Activated naive CD8-positive, alpha-beta T cell treated with anti-CD3 and anti-CD28 coated beads for 36 hours (primary cell): ENCODE data around the gene GABRA5. TPM values are rescaled to one million over a fixed set of nuclear protein-coding genes. Genes with fewer than 3 reads are reported as not detected.
"Not testable (repeated sequence)": the region's sequence is repeated elsewhere in the genome, so short reads cannot be mapped to it uniquely, and the experiment has no call there.

ENCODE experiments used
- DNase-seq: peaks from one replicate; pipeline ENCODE4 v3.0.0; 2021
- H3K27ac Mint-ChIP-seq: one replicate; pipeline ENCODE4 v1.8.0; 2022; ENCODE audit warnings: mild to moderate bottlenecking, moderate library complexity, mixed read lengths
- H3K27me3 Mint-ChIP-seq: one replicate; pipeline ENCODE4 v1.8.0; 2022; ENCODE audit warnings: mild to moderate bottlenecking, mixed read lengths
- H3K36me3 Mint-ChIP-seq: one replicate; pipeline ENCODE4 v1.8.0; 2021; ENCODE audit warnings: mild to moderate bottlenecking, mixed read lengths
- H3K4me1 Mint-ChIP-seq: one replicate; pipeline ENCODE4 v1.8.0; 2021; ENCODE audit warnings: mixed read lengths
- H3K4me3 Mint-ChIP-seq: one replicate; pipeline ENCODE4 v1.8.0; 2022; ENCODE audit warnings: mild to moderate bottlenecking, moderate library complexity, mixed read lengths
- H3K9me3 Mint-ChIP-seq: one replicate; pipeline ENCODE4 v1.8.0; 2022; ENCODE audit warnings: mixed read lengths
- total RNA-seq, 2 experiments: library from RNA; stranded (reverse); gene quantifications; one replicate each; pipeline ENCODE4 v1.2.3, GENCODE V29; 2021

The GABRA5 gene
- total RNA-seq, 2 experiments from 2014 or later: not detected

- DNase-seq: peak; percentile 29
- H3K4me3 Mint-ChIP-seq: no peak overlapping the region
- H3K4me1 Mint-ChIP-seq: no peaks in the 10 kb centered on the region
- no peaks in the 10 kb centered on the region for H3K36me3 Mint-ChIP-seq
- H3K27me3 Mint-ChIP-seq: peaks cover 16% of the 10 kb centered on the region
- no peak overlapping the region for H3K27ac Mint-ChIP-seq
- no peaks in the 10 kb centered on the region for H3K9me3 Mint-ChIP-seq
Measured at GRCh38 chr15:26889298-26889898, 22.5 kb downstream of the GABRA5 start.

GRCh38 chr15:26890451-26890850, 23.6 kb downstream of the GABRA5 start:
- H3K27me3 Mint-ChIP-seq: peaks cover 16% of the 10 kb centered on the region
- H3K4me3 Mint-ChIP-seq: no peak overlapping the region
- H3K9me3 Mint-ChIP-seq: no peaks in the 10 kb centered on the region
- DNase-seq: no peak
- no peaks in the 10 kb centered on the region for H3K36me3 Mint-ChIP-seq
- no peak overlapping the region for H3K27ac Mint-ChIP-seq
- H3K4me1 Mint-ChIP-seq: no peaks in the 10 kb centered on the region

- H3K4me3 Mint-ChIP-seq: no peak overlapping the region
- H3K4me1 Mint-ChIP-seq: no peaks in the 10 kb centered on the region
- peaks cover 2% of the 10 kb centered on the region for H3K9me3 Mint-ChIP-seq
- H3K36me3 Mint-ChIP-seq: no peaks in the 10 kb centered on the region
- no peak overlapping the region for H3K27ac Mint-ChIP-seq
- H3K27me3 Mint-ChIP-seq: peaks cover 16% of the 10 kb centered on the region
- DNase-seq: no peak
Measured at GRCh38 chr15:26890988-26891387, 24.1 kb downstream of the GABRA5 start.

- no peaks in the 10 kb centered on the region for H3K36me3 Mint-ChIP-seq
- H3K4me1 Mint-ChIP-seq: no peaks in the 10 kb centered on the region
- H3K4me3 Mint-ChIP-seq: no peak overlapping the region
- DNase-seq: peak; percentile 49
- no peak overlapping the region for H3K27ac Mint-ChIP-seq
- peaks cover 16% of the 10 kb centered on the region for H3K27me3 Mint-ChIP-seq
- H3K9me3 Mint-ChIP-seq: peaks cover 2% of the 10 kb centered on the region
Measured at GRCh38 chr15:26891448-26892181, 24.8 kb downstream of the GABRA5 start.

GRCh38 chr15:26892182-26892518, 25.3 kb downstream of the GABRA5 start:
- DNase-seq: no peak
- peaks cover 2% of the 10 kb centered on the region for H3K9me3 Mint-ChIP-seq
- no peak overlapping the region for H3K27ac Mint-ChIP-seq
- no peaks in the 10 kb centered on the region for H3K36me3 Mint-ChIP-seq
- H3K4me1 Mint-ChIP-seq: no peaks in the 10 kb centered on the region
- no peak overlapping the region for H3K4me3 Mint-ChIP-seq
- peaks cover 16% of the 10 kb centered on the region for H3K27me3 Mint-ChIP-seq

GRCh38 chr15:26892678-26893077, 25.8 kb downstream of the GABRA5 start:
- Mint-ChIP-seq H3K4me1 (no peaks in the 10 kb centered on the region), H3K36me3 (no peaks in the 10 kb centered on the region), H3K27me3 (peaks cover 16% of the 10 kb centered on the region), H3K27ac (no peak overlapping the region), H3K9me3 (peaks cover 2% of the 10 kb centered on the region), H3K4me3 (no peak overlapping the region)
- no peak for DNase-seq

GRCh38 chr15:26893351-26894065, 26.6 kb downstream of the GABRA5 start:
- Mint-ChIP-seq H3K36me3 (no peaks in the 10 kb centered on the region), H3K9me3 (peaks cover 2% of the 10 kb centered on the region), H3K27ac (no peak overlapping the region), H3K4me1 (no peaks in the 10 kb centered on the region), H3K4me3 (no peak overlapping the region), H3K27me3 (peaks cover 16% of the 10 kb centered on the region)
- DNase-seq: no peak

- no peaks in the 10 kb centered on the region for H3K36me3 Mint-ChIP-seq
- H3K27me3 Mint-ChIP-seq: peaks cover 16% of the 10 kb centered on the region
- no peak overlapping the region for H3K4me3 Mint-ChIP-seq
- H3K4me1 Mint-ChIP-seq: no peaks in the 10 kb centered on the region
- no peak overlapping the region for H3K27ac Mint-ChIP-seq
- DNase-seq: no peak
- peaks cover 2% of the 10 kb centered on the region for H3K9me3 Mint-ChIP-seq
Measured at GRCh38 chr15:26894181-26894580, 27.3 kb downstream of the GABRA5 start.

- not testable (repeated sequence) for H3K27ac Mint-ChIP-seq, H3K9me3 Mint-ChIP-seq
Measured at GRCh38 chr15:26895346-26895745, 28.5 kb downstream of the GABRA5 start.

GRCh38 chr15:26899658-26900057, 32.8 kb downstream of the GABRA5 start:
- H3K27ac Mint-ChIP-seq: no peak overlapping the region
- no peak overlapping the region for H3K4me3 Mint-ChIP-seq
- H3K27me3 Mint-ChIP-seq: no peaks in the 10 kb centered on the region
- H3K36me3 Mint-ChIP-seq: no peaks in the 10 kb centered on the region
- peaks cover 20% of the 10 kb centered on the region for H3K9me3 Mint-ChIP-seq
- H3K4me1 Mint-ChIP-seq: no peaks in the 10 kb centered on the region
- DNase-seq: no peak

More at GRCh38 chr15:26895346-26895745, 28.5 kb downstream of the GABRA5 start:
- H3K4me1 Mint-ChIP-seq, DNase-seq, H3K4me3 Mint-ChIP-seq, H3K36me3 Mint-ChIP-seq: not testable (repeated sequence)
- peaks cover 14% of the 10 kb centered on the region for H3K27me3 Mint-ChIP-seq

- H3K9me3 Mint-ChIP-seq: peaks cover 28% of the 10 kb centered on the region
- no peak for DNase-seq
- H3K4me1 Mint-ChIP-seq: no peaks in the 10 kb centered on the region
- no peak overlapping the region for H3K27ac Mint-ChIP-seq
- no peaks in the 10 kb centered on the region for H3K36me3 Mint-ChIP-seq
- H3K27me3 Mint-ChIP-seq: no peaks in the 10 kb centered on the region
- H3K4me3 Mint-ChIP-seq: no peak overlapping the region
Measured at GRCh38 chr15:26901041-26901440, 34.2 kb downstream of the GABRA5 start.

- Mint-ChIP-seq H3K4me1 (no peaks in the 10 kb centered on the region), H3K27ac (no peak overlapping the region), H3K9me3 (peaks cover 8% of the 10 kb centered on the region), H3K4me3 (no peak overlapping the region), H3K27me3 (no peaks in the 10 kb centered on the region), H3K36me3 (no peaks in the 10 kb centered on the region)
- DNase-seq: no peak
Measured at GRCh38 chr15:26910715-26911114, 43.9 kb downstream of the GABRA5 start.

GRCh38 chr15:26921433-26921832, 54.6 kb downstream of the GABRA5 start:
- no peak overlapping the region for H3K27ac Mint-ChIP-seq
- peaks cover 6% of the 10 kb centered on the region for H3K9me3 Mint-ChIP-seq
- DNase-seq: no peak
- no peak overlapping the region for H3K4me3 Mint-ChIP-seq
- H3K27me3 Mint-ChIP-seq: no peaks in the 10 kb centered on the region
- H3K4me1 Mint-ChIP-seq: no peaks in the 10 kb centered on the region
- H3K36me3 Mint-ChIP-seq: no peaks in the 10 kb centered on the region

GRCh38 chr15:26926081-26926480, 59.2 kb downstream of the GABRA5 start:
- Mint-ChIP-seq H3K27ac (no peak overlapping the region), H3K4me3 (no peak overlapping the region), H3K9me3 (no peaks in the 10 kb centered on the region), H3K36me3 (no peaks in the 10 kb centered on the region), H3K4me1 (no peaks in the 10 kb centered on the region), H3K27me3 (no peaks in the 10 kb centered on the region)
- no peak for DNase-seq

GRCh38 chr15:26928051-26928450, 61.2 kb downstream of the GABRA5 start:
- no peak overlapping the region for H3K27ac Mint-ChIP-seq
- H3K9me3 Mint-ChIP-seq: no peaks in the 10 kb centered on the region
- no peak overlapping the region for H3K4me3 Mint-ChIP-seq
- DNase-seq: no peak
- no peaks in the 10 kb centered on the region for H3K4me1 Mint-ChIP-seq
- H3K27me3 Mint-ChIP-seq: no peaks in the 10 kb centered on the region
- no peaks in the 10 kb centered on the region for H3K36me3 Mint-ChIP-seq
